AG04450 (cell line): ENCODE measurements around the gene KCNAB2. TPM values are rescaled to one million over a fixed set of nuclear protein-coding genes. Genes with fewer than 3 reads are reported as not detected.

Experiments used
- CTCF ChIA-PET: fragments of 300-600, 350-600 bp; formaldehyde crosslinking; extraction: SDS; loops from one replicate; lab custom pipeline; 2022; ENCODE audit warnings: antibody characterized with exemption, inconsistent platforms; lab: Charles Lee
- POLR2A ChIA-PET: fragments of 350-600 bp; formaldehyde crosslinking; extraction: SDS; loops from one replicate; lab custom pipeline; 2021; ENCODE audit warnings: antibody characterized with exemption, inconsistent platforms; lab: Yijun Ruan, JAX
- DNase-seq: peaks from one replicate; pipeline ENCODE4 v3.0.0-alpha.2; 2011; ENCODE audit warnings: low read depth, low spot score
- H3K27ac ChIP-seq: one replicate; pipeline ENCODE4 v1.5.1; 2012; ENCODE audit warnings: low read depth, low read length, control low read depth
- H3K27me3 ChIP-seq: one replicate; pipeline ENCODE4 v1.6.0; 2012; ENCODE audit warnings: low read length; ENCODE audit not compliant: control insufficient read depth, insufficient read depth
- H3K4me3 ChIP-seq: 2 replicates; pipeline ENCODE4 v1.5.1; 2011; ENCODE audit warnings: mild to moderate bottlenecking, low read depth, low read length, control low read depth
- H3K9me3 ChIP-seq: 2 replicates; pipeline ENCODE4 v1.5.1; 2012; ENCODE audit warnings: low read length; ENCODE audit not compliant: control insufficient read depth, insufficient read depth
- polyA plus RNA-seq: library from polyadenylated mRNA; depleted of rRNA; stranded (reverse); fragments of >200 nt; gene quantifications from 2 replicates; pipeline ENCODE4 v1.2.3, GENCODE V29; 2011
- TF ChIP-seq, protein P1 (sequence below): IDR thresholded peaks from 2 replicates; pipeline ENCODE4 v1.5.1; 2011; ENCODE audit warnings: low read depth, low read length, control low read depth, inconsistent platforms

KCNAB2 gene
- polyA plus RNA-seq, 1 experiment, result 3.1 TPM

DNA sequence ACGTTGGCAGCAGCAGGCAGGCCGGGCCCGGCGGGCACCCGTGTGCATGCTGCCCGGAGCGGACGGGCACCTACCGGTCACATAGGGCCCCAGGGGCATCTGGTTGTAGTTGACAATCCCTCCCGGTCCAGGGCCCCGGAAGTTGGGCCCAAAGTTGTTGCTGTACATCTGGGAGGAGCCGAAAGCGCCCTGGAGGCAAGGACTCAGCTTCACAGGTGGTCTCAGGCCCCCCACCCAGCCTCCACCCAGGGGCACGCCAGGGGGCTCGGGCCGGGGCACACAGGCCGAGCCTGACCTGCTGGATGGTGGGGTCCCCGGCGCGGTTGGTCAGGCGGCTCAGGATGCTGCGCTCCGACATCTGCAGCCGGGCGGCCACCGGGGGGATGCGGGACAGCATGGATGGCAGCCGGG, 60.6 kb downstream of the KCNAB2 start:
- peaks cover 9% of the 10 kb centered on the region for H3K27me3 ChIP-seq
- TF ChIP-seq, protein P1, sequence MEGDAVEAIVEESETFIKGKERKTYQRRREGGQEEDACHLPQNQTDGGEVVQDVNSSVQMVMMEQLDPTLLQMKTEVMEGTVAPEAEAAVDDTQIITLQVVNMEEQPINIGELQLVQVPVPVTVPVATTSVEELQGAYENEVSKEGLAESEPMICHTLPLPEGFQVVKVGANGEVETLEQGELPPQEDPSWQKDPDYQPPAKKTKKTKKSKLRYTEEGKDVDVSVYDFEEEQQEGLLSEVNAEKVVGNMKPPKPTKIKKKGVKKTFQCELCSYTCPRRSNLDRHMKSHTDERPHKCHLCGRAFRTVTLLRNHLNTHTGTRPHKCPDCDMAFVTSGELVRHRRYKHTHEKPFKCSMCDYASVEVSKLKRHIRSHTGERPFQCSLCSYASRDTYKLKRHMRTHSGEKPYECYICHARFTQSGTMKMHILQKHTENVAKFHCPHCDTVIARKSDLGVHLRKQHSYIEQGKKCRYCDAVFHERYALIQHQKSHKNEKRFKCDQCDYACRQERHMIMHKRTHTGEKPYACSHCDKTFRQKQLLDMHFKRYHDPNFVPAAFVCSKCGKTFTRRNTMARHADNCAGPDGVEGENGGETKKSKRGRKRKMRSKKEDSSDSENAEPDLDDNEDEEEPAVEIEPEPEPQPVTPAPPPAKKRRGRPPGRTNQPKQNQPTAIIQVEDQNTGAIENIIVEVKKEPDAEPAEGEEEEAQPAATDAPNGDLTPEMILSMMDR, result no peak
- DNase-seq, result no peak
- no peak overlapping the region for H3K4me3 ChIP-seq
- no peaks in the 10 kb centered on the region; the same call in 1 of the 2 replicates for H3K9me3 ChIP-seq
- ChIA-PET CTCF (no interaction called here), POLR2A (no interaction called here)
- H3K27ac ChIP-seq, result no peak overlapping the region

DNA sequence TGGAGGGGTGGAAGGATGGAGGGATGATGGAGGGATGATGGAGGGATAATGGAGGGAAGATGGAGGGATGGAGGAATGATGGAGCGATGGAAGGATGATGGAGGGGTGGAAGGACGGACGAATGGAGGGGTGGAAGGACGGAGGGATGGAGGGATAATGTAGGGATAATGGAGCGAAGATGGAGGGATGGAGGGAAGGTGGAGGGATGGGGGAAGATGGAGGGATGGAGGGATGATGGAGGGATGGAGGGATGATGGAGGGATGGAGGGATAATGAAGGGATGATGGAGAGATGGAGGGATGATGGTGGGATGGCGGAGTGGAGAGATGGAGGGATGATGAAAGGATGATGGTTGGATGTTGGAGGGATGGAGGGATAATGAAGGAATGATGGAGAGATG, 61.3 kb downstream of the KCNAB2 start:
- CTCF ChIA-PET, result no interaction called here
- Histone ChIP-seq H3K27ac (no peak overlapping the region), H3K4me3 (no peak overlapping the region), H3K27me3 (peaks cover 6% of the 10 kb centered on the region), H3K9me3 (no peaks in the 10 kb centered on the region; the same call in 1 of the 2 replicates)
- no peak for DNase-seq
- TF ChIP-seq, protein P1, result no peak
- POLR2A ChIA-PET, result no interaction called here

DNA sequence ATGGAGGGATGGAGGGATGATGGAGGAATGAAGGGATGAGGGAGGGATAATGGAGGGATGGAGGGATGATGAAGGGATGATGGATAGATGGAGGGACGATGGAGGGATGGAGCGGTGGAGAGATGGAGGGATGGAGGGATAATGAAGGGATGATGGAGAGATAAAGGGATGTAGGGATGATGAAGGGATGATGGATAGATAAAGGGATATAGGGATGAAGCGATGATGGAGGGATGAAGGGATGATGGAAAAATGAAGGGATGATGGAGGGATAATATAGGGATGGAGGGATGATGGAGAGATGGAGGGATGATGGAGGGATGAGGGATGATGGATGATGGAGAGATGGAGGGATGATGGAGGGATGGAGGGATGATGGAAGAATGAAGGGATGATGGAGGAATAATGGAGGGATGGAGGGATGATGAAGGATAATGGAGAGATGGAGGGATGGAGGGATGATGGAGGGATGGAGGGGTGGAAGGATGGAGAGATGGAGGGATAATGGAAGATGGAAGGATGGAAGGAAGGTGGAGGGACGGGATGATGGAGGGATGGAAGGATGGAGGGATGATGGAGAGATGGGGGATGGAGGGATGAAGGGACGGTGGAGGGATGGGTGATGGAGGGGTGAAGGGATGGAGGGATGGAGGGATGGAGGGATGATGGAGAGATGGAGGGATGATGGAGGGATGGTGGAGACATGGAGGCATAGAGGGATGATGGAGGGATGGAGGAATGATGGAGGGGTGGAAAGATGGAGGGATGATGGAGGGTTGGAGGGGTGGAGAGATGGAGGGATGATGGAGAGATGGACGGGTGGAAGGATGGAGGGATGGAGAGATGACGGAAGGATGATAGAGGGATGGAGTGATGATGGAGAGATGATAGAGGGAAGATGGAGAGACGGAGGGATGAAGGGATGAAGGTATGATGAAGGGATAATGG, 62.0 kb downstream of the KCNAB2 start:
- POLR2A ChIA-PET, result no interaction called here
- Histone ChIP-seq H3K4me3 (no peak overlapping the region), H3K27me3 (peaks cover 7% of the 10 kb centered on the region), H3K27ac (no peak overlapping the region), H3K9me3 (no peaks in the 10 kb centered on the region; the same call in 1 of the 2 replicates)
- no peak for DNase-seq
- CTCF ChIA-PET, result no interaction called here
- TF ChIP-seq, protein P1, result no peak

DNA sequence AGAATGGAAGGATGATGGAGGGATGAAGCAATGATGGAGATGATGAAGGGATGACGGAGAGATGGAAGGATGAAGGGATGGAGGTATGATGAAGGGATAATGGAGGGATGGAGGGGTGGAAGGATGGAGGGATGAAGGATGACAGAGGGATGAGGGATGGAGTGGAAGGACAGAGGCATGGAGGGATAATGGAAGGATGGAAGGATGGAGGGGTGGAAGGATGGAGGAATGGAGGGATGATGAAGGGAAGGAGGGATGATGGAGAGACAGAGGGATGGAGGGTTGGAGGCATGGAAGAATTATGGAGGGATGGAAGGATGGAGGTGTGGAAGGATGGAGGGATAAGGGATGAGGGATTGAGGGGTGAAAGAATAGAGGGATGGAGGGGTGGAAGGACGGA, 62.8 kb downstream of the KCNAB2 start:
- ChIA-PET CTCF (interaction anchor here (1.0 to 1.1 kb wide), 4 partner anchors 14 to 136 kb away, joined by 3 to 6 read pairs (median 4); no protein-coding TSS in a partner anchor), POLR2A (no interaction called here)
- DNase-seq, result no peak
- TF ChIP-seq, protein P1, result no peak
- H3K27me3 ChIP-seq, result peaks cover 5% of the 10 kb centered on the region
- H3K4me3 ChIP-seq, result no peak overlapping the region
- no peaks in the 10 kb centered on the region; the same call in 1 of the 2 replicates for H3K9me3 ChIP-seq
- H3K27ac ChIP-seq, result no peak overlapping the region
